Psoas muscle (tissue), 8 donors: ENCODE results near the gene COL16A1. TPM values are rescaled to one million over a fixed set of nuclear protein-coding genes. Genes with fewer than 3 reads are reported as not detected.

Source experiments
- ATAC-seq, 4 donors: fragments of 200-7000 bp; cut with Tn5 transposase; one replicate each; pipeline ENCODE4 v1.9.1; 2020; ENCODE audit warnings: moderate library complexity in 3 of 4, mild to moderate bottlenecking in 2 of 4
- DNase-seq, 2 donors: peaks; one replicate each; pipeline ENCODE4 v3.0.0-alpha.2; 2020
- H3K27ac ChIP-seq: fragments of 200-600 bp; one replicate; pipeline ENCODE4 v1.8.0; 2022
- H3K27me3 ChIP-seq, 3 donors: fragments of 200-600 bp in 1 of 3; one replicate each; pipeline versions ENCODE4 v1.6.1 to v1.8.0; 2013 to 2022; ENCODE audit warnings: low read length in 2 of 3, mild to moderate bottlenecking in 2 of 3, moderate library complexity in 1 of 3; ENCODE audit not compliant: insufficient read depth in 3 of 3
- H3K36me3 ChIP-seq, 2 donors: fragments of 200-600 bp in 1 of 2; one replicate each; pipeline versions ENCODE4 v1.6.1 to v1.8.0; 2013 to 2022; ENCODE audit warnings: low read depth in 1 of 2, mild to moderate bottlenecking in 1 of 2, moderate library complexity in 1 of 2; ENCODE audit not compliant: insufficient read depth in 1 of 2
- H3K4me1 ChIP-seq: fragments of 200-600 bp; one replicate; pipeline ENCODE4 v1.8.0; 2022
- H3K4me3 ChIP-seq: fragments of 200-600 bp; one replicate; pipeline ENCODE4 v1.8.0; 2022; ENCODE audit warnings: mild to moderate bottlenecking
- H3K9me3 ChIP-seq: fragments of 200-600 bp; one replicate; pipeline ENCODE4 v1.8.0; 2022
- CTCF ChIP-seq: fragments of 200-600 bp; IDR thresholded peaks from one replicate; pipeline ENCODE4 v1.8.0; 2022; ENCODE audit warnings: antibody characterized with exemption
- WGBS, 3 donors: extraction: QIAGEN DNeasy Blood & Tissue Kit; methylation state at CpG; one replicate each; pipeline versions ENCODE4 v1.1.6 to v1.1.7; 2013; 5-methylcytosine and 5-hydroxymethylcytosine counted together
- intact Hi-C, 2 donors: fragments of 100-400 bp; cut with DNase I; formaldehyde crosslinking; loops; one replicate each; pipeline versions ENCODE4 v1.11.0 to v1.14.2; 2022
- polyA plus RNA-seq, 3 donors: library from polyadenylated mRNA; stranded (reverse); fragments of 200-250 nt; gene quantifications; one replicate each; pipeline ENCODE4 v1.2.3, GENCODE V29; 2013
- total RNA-seq, 4 donors: library from RNA; stranded (reverse); fragmentation: NEBNext Ultra II Directional in 2 of 4; extraction: Animal tissue kit (Norgen Biotek cat#: 25700) in 2 of 4; gene quantifications; one replicate each; pipeline versions ENCODE4 v1.2.1 to v1.2.4, GENCODE V29; 2021 to 2023
- donor health status: healthy with polysubstance abuse.
- donor health status: DM: no; HTN: no; CAD: no; lungs with moderate emphysema.
- donor health status: Bipolar disorder and iron deficiency.
- donor health status: healthy.
- donor health status: DM: yes; HTN: yes; CAD: no.
- donor health status: DM: no; HTN: no; CAD: no.
- donor health status: DM: no; HTN: no; CAD: no.
- donor health status: DM: yes; HTN: yes; CAD: no.

The COL16A1 gene
- total and polyA plus RNA-seq, 7 donors = 2.9 to 14.2 (median 6.1) TPM

GRCh38 chr1:31746687-31747086 is 42.9 kb upstream of the COL16A1 start:
- ATAC-seq = no peak
- Histone ChIP-seq H3K4me1 (peaks cover 3% of the 10 kb centered on the region), H3K9me3 (no peaks in the 10 kb centered on the region), H3K27me3 (no peaks in the 10 kb centered on the region), H3K36me3 (no peaks in the 10 kb centered on the region), H3K4me3 (no peak overlapping the region), H3K27ac (no peak overlapping the region)
- WGBS, 3 donors = 38 to 52% (median 51%) methylated on average over 7 of the region's 7 CpGs
- intact Hi-C loops = no loop called here
- DNase-seq = no peak
- no peak for TF ChIP-seq CTCF

GRCh38 chr1:31745946-31746670 is 42.3 kb upstream of the COL16A1 start:
- Histone ChIP-seq H3K4me3 (no peak overlapping the region), H3K27me3 (no peaks in the 10 kb centered on the region), H3K9me3 (no peaks in the 10 kb centered on the region), H3K36me3 (no peaks in the 10 kb centered on the region), H3K27ac (no peak overlapping the region), H3K4me1 (peaks cover 3% of the 10 kb centered on the region)
- TF ChIP-seq CTCF = no peak
- intact Hi-C loops = no loop called here
- no peak for DNase-seq
- ATAC-seq = no peak
- 54 to 62% (median 58%) methylated on average over 14 to 15 of the region's 15 CpGs for WGBS, 3 donors

GRCh38 chr1:31745096-31745945 is 41.5 kb upstream of the COL16A1 start:
- Histone ChIP-seq H3K4me1 (no peaks in the 10 kb centered on the region), H3K36me3 (no peaks in the 10 kb centered on the region), H3K27me3 (no peaks in the 10 kb centered on the region), H3K4me3 (no peak overlapping the region), H3K27ac (no peak overlapping the region), H3K9me3 (no peaks in the 10 kb centered on the region)
- WGBS, 3 donors = 52 to 59% (median 57%) methylated on average over 4 of the region's 4 CpGs
- intact Hi-C loops = no loop called here
- ATAC-seq (peak; percentile 80 to 89 (median 84)), DNase-seq (peak; percentile 73 to 78)
- TF ChIP-seq CTCF = peak; percentile 69

- Histone ChIP-seq H3K27me3 (peaks cover 0 to under 1% (median 0%) of the 10 kb centered on the region in 3 donors), H3K4me3 (no peak overlapping the region), H3K4me1 (no peaks in the 10 kb centered on the region), H3K27ac (no peak overlapping the region), H3K36me3 (no peaks in the 10 kb centered on the region), H3K9me3 (no peaks in the 10 kb centered on the region)
- WGBS, 3 donors = 91 to 94% (median 92%) methylated on average over 28 of the region's 28 CpGs
- no peak for TF ChIP-seq CTCF
- no peak for DNase-seq
- ATAC-seq = no peak
- intact Hi-C loops = no loop called here
Measured at GRCh38 chr1:31744165-31744888, 40.5 kb upstream of the COL16A1 start.
